Activated CD4-positive, CD25-positive, alpha-beta regulatory T cell (primary cell): Measurements from ENCODE around the gene GUCA1C.
A peak's percentile ranks its signal among the peaks of the same experiment; 100 is the strongest.

Source experiments
- DNase-seq, 4 experiments: peaks; one replicate each; lab custom pipeline; 2025; lab: John Stamatoyannopoulos, UW

Gene GUCA1C, protein sequence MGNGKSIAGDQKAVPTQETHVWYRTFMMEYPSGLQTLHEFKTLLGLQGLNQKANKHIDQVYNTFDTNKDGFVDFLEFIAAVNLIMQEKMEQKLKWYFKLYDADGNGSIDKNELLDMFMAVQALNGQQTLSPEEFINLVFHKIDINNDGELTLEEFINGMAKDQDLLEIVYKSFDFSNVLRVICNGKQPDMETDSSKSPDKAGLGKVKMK

DNA sequence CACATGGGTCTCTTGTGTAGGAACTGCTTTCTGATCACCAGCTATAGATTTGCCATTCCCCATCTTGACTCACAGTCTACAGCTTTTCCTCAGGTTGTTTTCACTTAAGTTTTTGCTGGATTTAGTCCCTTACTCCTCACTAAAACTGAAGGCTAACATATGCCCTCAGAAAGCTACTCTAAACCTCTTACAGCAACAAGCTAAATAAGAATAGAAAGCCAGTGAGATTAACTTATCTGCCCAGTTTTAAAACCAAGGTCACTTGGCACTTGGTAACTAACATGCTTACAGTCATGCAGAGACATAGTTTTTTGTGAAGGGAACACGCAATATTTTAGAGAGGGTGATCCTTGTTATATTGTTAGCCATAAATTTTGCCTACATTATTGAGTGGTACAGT, at the start of gene GUCA1C:
Gene GUCA1C, minus strand, starts transcription at position 180 of the 400 bp plus-strand sequence. Its CDS starts 117 bp downstream, at position 63.
- DNase-seq = no peak

DNA sequence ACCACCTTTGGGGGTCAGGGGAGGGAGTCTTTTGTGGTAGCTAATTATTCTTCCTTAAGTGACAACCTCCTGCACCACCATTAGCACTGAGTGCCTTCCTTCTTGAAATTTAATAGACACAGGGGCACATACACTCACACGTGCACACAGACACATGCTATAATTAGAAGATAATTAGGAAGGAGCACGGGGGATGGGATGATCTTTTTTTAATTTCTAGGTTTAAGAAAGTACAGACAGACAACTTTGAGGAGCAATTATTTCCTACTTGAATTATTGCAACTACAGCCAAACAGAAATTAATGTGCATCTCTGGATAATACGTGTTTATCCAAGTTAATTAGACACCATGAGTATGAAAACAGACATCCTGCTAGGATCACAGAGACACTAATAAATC, 44.8 kb upstream of the GUCA1C start:
- no peak for DNase-seq

DNA sequence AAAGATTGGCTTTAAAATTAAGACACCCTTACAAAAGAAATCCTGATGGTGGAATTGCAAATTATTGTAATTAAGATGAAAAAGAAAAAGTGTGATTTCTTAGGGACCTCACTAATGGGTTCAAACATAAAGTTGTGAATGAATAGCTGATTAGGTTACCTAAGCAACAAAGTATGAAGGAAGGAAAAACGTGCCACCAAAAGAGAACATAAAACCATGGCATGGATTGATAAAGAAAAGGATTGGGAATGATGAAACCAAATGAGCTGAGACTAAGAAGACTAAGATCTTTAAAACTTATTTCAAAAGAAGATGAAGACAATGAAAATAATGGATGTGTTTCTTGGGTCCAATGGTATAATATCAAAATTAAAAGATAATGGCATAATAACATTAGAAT, 32.2 kb upstream of the GUCA1C start:
- no peak for DNase-seq

DNA sequence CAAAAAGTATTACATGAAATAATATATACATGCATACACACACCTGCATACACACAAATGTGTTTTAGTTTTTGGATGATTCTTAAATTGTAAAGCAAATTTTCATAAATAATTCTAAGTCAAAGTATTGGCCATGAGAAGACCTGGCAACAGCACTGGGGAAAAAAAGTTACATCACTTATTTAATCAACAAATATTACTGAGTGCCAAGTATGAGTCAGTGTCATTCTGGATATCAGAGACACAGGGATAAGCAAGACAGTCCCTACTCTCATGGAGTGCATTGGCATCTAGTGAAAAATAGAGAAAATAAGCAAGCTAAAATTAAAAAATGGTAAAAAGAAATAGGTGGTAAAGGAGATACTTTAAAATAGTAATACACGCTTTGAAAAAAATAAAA, 29.4 kb upstream of the GUCA1C start:
- no peak for DNase-seq

DNA sequence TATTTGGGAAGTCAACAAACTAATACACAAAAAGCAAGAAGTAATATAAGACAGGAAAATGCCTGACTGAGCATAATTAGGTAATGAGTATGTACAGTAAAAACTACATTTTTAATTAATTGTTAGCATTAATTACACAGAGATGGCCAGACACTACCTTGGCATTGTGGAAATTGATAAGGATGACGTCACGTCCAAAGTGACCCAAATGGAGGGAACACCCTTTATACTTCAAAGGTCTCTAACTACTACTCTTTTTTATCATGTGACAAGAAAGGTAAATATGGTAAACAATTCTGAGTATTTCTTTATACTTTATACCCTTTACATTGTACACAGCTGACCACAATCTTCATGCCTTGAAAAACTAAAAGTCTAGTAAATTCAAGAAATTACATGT, 22.4 kb upstream of the GUCA1C start:
- DNase-seq = no peak

DNA sequence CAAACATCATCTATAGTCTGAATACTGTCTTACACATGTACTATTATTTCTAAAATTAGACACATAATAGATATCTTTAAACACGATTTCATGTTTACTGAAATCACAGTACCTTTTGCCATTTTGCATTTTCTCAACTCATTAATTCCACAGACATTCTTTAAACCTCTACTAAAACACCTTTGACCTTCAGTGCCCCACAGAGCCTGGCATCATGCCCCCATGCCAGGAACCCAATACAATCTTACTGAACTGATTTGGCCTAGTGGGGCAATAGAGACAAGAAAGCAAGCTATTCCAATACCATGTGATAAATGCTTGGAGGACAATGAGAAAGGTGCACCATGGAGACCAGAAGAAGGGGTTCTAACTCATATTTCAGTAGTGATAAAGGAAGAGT, 19.3 kb upstream of the GUCA1C start:
- DNase-seq = no peak

DNA sequence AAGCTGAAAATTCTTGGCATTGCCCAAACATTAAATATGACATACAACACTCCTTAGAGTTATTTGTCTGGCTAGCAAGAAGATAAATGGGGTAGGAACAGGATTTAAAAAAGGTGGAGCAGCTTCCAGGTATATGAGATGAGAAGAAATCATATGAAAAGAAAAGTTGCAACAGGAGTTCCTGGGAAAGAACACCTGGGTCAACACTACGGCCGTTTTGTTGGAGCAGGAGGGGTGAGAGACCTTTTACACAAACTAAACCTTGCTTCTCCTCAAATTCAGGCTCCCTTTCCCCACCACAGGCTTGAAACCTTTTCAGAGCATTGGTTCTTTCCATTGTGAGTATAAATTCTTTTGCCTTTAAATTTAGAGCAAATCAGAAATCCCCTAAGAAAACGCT, 18.8 kb upstream of the GUCA1C start:
- DNase-seq = no peak

DNA sequence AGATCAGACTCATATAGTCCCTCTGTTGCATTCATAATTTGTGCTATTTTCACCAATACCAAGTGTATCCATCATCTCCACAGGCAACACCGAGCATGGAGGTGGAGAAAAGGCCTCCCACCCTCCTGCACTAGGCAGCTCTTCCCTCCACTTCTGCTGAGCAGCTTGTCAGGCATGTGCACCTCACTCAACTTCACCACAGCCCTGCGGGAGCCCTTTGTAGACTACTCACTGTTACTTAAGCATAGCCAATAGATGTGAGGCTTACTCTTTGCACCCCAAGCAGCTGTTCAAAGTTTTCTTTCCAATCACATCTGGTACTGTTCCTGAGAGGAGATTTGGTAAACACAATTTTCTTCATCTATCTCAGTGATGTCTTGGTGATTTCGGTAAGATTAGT, 16.9 kb upstream of the GUCA1C start:
- no peak for DNase-seq

DNA sequence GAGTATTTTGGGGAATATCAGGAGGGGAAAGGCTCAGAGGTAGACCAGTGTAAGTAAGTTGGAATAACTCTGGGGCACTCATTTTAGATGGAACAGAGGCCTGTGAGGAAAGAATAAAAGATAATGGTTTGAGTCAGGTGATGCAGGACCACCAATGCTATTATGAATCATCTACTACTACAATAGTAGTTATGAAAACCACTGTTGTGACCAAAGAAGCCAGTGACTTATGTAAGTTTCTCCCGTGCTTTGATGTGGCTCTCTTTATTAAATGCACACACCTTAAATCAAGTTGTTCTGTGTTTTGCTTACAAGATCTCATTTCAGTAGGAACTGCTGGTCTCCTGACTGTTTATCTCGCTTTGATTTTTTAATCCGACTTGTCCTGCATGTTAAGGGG, 13.1 kb upstream of the GUCA1C start:
- DNase-seq = no peak

DNA sequence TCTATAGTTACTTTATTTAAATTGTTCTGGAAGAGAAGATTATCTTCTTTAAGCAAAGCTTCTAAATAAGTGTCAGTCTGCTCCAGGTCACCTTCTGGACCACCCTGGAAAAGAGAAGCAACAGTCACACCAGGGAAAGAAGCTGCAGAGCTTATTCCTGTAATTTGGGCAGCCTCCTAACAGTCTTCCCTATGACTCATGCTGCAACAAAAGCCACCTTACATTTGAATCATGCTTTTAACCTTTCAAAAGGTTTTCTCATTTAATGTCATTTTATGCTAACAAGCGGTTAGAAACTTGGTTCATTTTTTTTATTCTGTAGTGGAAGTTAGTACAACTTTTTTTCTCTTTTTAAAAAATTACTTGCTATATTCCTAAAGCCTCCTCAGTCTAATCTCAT, 5.3 kb upstream of the GUCA1C start:
- no peak for DNase-seq

DNA sequence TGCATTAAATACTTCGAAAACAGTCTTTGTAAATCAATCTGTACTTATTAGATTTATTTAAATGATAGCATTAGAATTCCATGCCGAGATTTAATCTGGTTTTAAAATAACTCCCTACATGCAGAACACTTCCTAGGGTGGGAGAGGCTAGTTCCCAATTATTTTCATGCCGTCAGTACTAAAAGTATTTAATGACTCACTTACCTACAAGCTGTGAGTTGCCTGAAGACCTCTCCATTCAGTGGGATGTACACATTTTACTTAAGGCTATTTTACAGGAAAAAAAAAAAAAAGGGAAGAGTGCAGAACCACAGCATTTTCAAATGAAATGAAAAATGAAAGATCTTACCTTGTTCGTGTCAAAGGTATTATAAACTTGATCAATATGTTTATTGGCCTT, 469 bp downstream of the GUCA1C start:
- DNase-seq = no peak

DNA sequence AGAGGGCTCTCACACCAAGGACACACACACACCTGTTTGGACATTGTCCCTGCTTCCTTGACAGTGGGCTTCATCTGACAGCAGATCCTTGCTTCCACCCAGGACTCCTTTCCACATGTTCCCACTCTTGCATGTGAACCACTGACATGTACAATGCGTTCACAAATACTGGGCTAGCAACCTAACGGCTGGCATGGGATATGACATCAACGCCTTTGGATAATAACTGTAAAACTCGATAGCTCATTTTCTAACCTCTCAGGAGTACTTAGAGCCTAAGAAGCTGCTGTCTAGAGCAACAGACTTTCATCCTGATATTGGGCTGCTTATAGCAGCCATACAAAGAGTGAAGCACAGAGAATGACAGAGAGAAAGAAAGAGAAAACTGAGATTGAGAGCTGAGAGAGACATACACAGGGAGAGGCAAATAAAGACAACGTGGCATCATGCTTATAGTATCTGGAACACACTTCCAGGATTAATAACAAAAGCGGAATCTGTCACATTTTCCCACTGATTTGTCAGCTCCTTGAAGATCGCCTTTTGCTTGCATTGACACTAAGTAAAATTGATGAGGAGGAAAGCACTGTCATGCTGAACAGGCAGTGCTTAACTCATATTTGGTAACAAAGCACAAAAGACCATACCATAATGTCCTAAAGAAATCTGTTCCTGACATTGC, 1.7 kb downstream of the GUCA1C start:
- no peak for DNase-seq

DNA sequence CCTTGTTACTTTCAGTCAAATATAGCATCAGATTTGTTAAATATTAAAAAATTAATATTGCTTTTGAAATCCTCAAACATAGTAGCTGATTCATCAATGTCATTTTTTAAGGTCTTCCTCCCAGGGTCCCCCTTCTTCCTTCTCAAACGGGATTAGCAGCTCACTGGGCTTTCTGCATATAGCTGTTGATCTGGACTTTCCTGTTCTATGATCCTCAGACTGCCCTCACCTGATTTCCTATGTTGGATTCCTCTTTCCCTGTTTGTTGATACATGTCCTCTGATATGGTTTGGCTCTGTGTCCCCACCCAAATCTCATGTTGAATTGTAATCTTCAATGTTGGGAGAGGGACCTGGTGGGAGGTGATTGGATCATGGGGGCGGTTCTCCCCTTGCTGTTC, 5.8 kb downstream of the GUCA1C start:
- DNase-seq = no peak

DNA sequence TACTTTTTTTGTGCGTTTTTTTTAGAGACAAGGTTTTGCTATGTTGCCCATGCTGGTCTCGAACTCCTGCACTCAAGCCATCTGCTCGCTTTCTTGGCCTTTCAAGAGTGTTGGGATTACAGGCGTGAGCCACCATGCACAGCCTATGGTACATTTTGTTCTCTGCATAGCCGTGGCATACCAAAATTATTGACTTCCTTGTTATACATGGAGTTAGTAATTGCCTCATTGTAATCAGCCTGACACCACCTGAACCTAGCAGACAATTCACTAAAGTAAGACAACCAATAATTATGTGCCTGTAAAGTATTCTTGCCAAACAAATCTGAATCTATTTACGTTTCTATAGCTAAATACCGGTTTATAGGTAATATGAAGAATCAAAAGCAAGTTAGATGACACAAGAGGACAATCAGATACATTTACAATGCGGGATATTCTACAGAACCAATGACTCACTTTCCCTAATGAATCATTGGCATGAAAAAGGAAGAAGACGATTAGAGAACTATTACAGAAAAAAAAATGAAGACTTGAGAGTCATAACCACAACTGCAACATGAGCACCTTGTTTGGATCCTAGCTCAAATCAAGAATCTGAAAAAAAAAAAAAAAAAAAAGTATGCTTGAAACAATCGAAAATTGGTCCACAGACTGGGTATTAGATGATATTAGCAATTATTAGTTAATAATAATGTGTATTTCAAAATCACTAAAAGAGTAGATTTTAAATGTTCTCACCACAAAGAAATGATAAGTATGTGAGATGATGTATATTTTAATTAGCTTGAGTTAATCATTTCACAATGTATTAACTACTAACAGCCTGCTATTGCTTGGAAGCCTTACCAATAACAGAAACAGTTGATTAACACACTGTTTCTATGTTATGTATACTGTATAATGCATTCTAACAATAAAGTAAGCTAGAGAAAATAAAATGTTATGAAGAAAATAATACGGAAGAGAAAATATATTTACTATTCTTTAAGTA, 7.1 kb downstream of the GUCA1C start:
- no peak for DNase-seq

DNA sequence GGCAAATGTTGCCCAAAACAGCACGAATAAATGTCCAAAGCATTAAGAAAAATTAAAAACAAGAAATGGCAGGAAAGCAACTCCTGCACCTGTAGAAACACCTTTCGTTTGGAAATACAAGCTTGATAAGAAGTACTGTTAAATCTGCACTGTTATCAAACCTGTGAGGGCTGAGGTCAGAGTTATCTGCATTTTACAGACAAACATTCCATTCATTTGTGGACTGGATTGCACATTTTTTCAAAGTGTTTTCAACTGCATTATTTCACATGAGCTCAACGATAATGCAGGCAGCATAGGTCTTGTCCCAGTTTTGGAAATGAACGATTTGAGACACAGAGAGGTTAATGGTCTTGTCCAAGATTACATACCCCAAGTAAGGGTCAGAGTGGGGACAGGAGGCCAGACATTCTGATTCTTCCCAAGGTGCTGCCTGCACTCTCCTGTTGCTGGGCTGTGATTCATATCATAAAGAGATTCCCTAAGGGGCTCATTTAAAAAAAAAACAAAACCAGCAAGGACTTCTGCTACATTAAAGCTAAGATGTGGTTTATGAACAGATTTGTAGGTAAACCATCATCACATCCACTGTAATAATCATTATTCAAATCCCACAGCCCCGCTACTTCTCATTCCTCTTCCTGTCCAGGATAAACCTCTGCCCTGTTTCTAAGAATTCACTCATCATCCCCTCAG, 13.0 kb downstream of the GUCA1C start:
- DNase-seq = no peak

DNA sequence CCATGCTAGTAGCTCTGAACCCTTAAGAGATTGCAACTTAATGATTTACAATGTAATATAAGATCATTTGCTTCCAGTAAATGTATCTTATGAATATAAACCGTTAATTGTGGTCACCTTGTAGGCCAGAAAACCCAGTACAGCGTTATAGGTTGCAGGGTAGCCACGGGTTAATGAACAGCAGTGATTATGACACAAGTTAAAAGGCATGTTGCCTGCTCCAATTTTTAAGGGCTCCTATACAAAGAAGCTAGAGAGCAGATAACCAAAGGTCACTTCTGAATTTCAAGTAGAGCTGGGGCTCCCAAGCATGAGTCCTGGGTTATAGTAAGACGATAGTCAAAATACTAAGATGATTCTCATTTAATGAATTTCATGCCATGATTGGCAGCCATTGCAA, 13.5 kb downstream of the GUCA1C start:
- no peak for DNase-seq

DNA sequence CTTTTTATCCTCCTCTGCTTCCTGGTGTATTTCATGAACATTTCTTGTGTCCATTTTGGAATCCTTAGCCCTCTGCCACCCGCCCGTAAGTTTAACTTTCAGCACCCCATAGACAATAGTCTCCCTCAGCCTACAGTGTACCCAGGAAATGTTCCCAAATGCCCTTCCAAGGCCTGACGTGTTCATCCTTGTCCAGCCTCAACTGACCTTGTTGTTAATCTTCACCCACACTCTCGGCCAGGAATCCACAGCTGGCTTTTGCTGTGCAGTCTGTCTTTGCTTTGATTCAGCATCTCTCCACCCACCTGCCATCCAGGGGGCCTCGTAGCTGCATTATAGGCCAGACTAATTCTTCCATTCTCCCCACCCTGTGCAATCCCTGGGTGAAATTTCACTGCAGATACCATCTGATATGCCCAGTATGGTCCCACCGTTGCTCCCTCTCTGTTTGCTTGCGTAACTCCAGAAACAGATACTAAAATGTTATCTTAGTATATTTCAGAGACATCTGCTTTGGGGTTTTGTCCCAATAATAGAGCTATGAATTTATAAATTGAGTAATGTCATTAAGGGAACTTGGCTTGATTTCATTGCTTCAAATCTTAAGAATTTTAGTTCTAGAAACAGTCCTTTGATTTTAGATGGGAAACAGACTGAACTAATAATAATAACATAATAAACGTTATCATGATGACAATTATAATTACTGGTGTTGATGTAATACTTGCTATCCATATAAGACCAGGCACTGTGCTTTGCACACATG, 16.6 kb downstream of the GUCA1C start:
- DNase-seq = no peak

DNA sequence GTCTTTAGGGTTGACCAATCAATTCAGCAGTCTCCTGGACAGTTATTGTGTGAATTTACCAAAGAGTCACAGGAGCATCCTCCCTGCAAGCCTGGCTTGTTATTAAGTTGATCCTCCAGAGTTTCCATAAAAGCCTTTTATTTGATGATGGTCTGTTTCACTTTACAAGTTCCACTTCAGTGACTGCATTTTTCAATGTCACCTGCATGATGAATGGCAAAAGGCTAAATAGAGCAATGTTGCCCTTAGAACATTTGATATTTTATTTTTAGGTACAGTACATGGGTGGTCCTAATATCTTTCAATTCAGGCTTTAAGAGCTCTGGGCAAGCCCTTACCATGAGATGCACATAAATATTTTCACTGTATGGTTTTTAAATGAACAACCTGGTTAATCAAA, 22.6 kb downstream of the GUCA1C start:
- no peak for DNase-seq

DNA sequence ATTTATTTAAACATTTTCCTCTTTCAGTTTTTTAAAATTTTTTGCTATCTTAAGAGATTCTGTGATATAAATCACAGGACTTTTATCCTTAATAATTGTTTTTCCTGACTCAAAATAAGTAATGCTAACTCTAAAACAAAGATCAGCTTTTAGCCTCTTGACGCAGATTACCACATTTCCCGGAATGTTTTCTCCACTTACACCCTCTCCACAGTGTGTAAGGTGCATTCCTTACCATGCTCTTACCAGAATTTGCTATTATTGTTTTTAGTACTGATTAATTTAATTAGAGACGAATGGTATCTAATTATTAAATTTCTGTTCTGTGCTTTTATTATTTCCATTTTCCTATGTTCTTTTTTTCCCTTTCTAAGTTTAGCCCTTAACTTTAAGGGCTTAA, 34.8 kb downstream of the GUCA1C start:
- DNase-seq = no peak

DNA sequence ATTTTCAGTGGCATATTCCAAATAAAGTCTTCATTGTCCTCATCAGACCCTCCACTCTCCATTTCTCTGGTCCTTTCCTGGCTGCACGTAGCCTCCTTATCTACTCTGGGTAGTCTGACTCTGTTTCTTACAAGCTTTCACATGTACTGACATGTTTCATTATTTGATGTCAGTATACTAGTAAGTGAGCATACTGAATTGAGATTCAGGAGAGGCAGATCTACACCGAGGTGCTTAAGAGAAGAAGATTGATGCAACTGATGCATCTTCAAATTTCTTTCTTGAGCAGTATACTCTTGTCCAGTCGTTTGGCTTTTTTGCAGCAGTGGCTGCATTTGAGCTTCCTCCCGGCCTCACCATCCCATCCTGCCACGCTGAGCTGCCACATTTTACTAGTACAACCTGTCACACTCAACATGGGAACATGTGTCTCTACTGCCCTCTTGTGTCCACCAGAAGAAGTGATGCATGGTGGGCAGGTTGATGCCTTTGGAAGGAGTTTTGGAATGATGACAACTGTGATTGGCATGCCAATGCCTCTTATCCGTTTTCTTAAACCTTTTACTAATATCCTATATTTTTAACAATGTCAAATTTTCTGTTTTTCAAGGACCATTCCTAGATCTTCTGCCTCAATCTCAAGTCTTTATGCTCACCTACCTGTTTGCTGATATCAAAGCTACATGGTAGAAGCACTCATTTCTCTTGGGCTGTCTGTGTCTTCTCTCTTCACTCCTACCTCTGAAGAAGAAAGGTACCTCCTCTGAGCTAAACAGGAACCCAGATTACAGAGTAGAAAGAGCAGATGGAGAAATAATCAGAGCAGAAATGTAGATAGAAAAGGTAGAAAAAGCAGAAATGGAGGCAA, 38.7 kb downstream of the GUCA1C start:
- DNase-seq = peak; percentile 10 to 29 (median 25)

DNA sequence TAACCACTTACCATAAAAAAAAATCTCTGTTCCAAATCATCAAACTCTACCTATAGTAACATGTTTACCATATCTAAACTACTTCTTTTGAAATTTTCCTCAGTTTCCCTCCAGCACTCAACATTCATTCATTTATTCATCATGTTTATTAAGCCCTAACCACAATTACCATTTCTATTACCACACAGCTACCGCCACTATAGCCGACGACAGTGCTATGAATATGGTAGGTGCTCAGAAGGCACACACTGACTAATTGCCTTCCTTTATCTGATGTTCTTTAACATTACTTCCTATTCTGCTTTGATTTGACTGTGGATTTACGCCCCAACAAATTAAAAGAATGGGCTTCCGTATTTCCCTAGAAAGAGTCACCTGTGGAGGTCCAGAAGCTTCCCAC, 43.9 kb downstream of the GUCA1C start:
- DNase-seq = no peak
